Measurements from ENCODE around the gene CHMP2A.

- TF ChIP-seq POLR2AphosphoS5 (IDR thresholded peaks at IDR 0.05) = peak in 1 of 3 donors; percentile 36
- no peak for TF ChIP-seq POLR2A (IDR thresholded peaks at IDR 0.05)
These were observed 37.7 kb downstream of the CHMP2A start for GRCh38 chr19:58516964-58517833.
